Heart right ventricle (tissue), 16 donors: ENCODE data around the gene PTPRN2. TPM values are rescaled to one million over a fixed set of nuclear protein-coding genes. Genes with fewer than 3 reads are reported as not detected.

ENCODE experiments used
- ATAC-seq, 8 donors: fragments of 200-7000 bp; cut with Tn5 transposase; one replicate each; pipeline ENCODE4 v1.9.1; 2020; ENCODE audit warnings: mild to moderate bottlenecking in 8 of 8, moderate library complexity in 8 of 8, moderate number of reproducible peaks in 1 of 8
- DNase-seq, 2 donors: peaks; one replicate each; pipeline ENCODE4 v3.0.0-alpha.2; 2020
- H3K27ac ChIP-seq, 10 donors: fragments of 200-600 bp; sonication (generic) in 2 of 10; one replicate each; pipeline versions ENCODE4 v1.5.0 to v1.8.0; 2020 to 2022; ENCODE audit warnings: mild to moderate bottlenecking in 3 of 10
- H3K27me3 ChIP-seq, 7 donors: fragments of 200-600 bp; one replicate each; pipeline ENCODE4 v1.8.0; 2021 to 2022; ENCODE audit warnings: mild to moderate bottlenecking in 2 of 7
- H3K36me3 ChIP-seq, 9 donors: fragments of 200-600 bp; sonication (generic) in 1 of 9; one replicate each; pipeline versions ENCODE4 v1.5.0 to v1.8.0; 2020 to 2022; ENCODE audit warnings: mild to moderate bottlenecking in 2 of 9
- H3K4me1 ChIP-seq, 9 donors: fragments of 200-600 bp; sonication (generic) in 1 of 9; one replicate each; pipeline versions ENCODE4 v1.5.0 to v1.8.0; 2020 to 2022; ENCODE audit warnings: mild to moderate bottlenecking in 4 of 9
- H3K4me3 ChIP-seq, 10 donors: fragments of 200-600 bp; sonication (generic) in 2 of 10; one replicate each; pipeline versions ENCODE4 v1.5.0 to v1.8.0; 2020 to 2022; ENCODE audit warnings: mild to moderate bottlenecking in 7 of 10, moderate library complexity in 2 of 10
- H3K9me3 ChIP-seq, 11 donors: fragments of 200-600 bp in 10 of 11; sonication (generic) in 2 of 11; one replicate each; pipeline versions ENCODE4 v1.5.0 to v1.8.0; 2013 to 2022; ENCODE audit warnings: mild to moderate bottlenecking in 2 of 11, control low read depth in 1 of 11, moderate library complexity in 1 of 11
- WGBS, 2 donors: extraction: QIAGEN DNeasy Blood & Tissue Kit; methylation state at CpG; one replicate each; pipeline ENCODE4 v1.1.7; 2013; ENCODE audit warnings: inconsistent platforms in 1 of 2; 5-methylcytosine and 5-hydroxymethylcytosine counted together
- intact Hi-C, 10 donors: fragments of 100-400 bp; cut with DNase I; formaldehyde crosslinking; loops; one replicate each; pipeline versions ENCODE4 v1.11.1 to v1.14.2; 2022
- polyA plus RNA-seq, 2 donors: library from polyadenylated mRNA; stranded (reverse); fragments of 200-250 nt; gene quantifications; one replicate each; pipeline ENCODE4 v1.2.3, GENCODE V29; 2013
- total RNA-seq, 10 donors: library from RNA; stranded (reverse); fragmentation: NEBNext Ultra II Directional in 3 of 10; extraction: Animal tissue kit (Norgen Biotek cat#: 25700) in 3 of 10; gene quantifications; one replicate each; pipeline versions ENCODE4 v1.2.1 to v1.2.4, GENCODE V29; 2021 to 2023
- TF ChIP-seq, protein P1 (sequence below), 9 donors: fragments of 200-600 bp; sonication (generic) in 2 of 9; IDR thresholded peaks; one replicate each; pipeline versions ENCODE4 v1.5.0 to v1.8.0; 2021 to 2022; ENCODE audit warnings: antibody characterized with exemption in 9 of 9, mild to moderate bottlenecking in 5 of 9, moderate library complexity in 1 of 9
- donor health status: Arrhythmogenic right ventricular cardiomyopathy.
- donor health status: ischemic (EF 13 %, LVEDD 7.1; RV severe dilation, severe dysfunction).
- donor health status: healthy with polysubstance abuse.
- donor health status: DM: no; HTN: yes; CAD: no.
- donor health status: DM: no; HTN: no; CAD: no.
- donor health status: ischemic (EF 25% LVEDD 6.9; RV normal size, moderate dysfunction).
- donor health status: ischemic (EF 25% LVEDD 5.7; RV mildly dilated, moderate dysfunction).
- donor health status: healthy.
- donor health status: DM: yes; HTN: yes; CAD: no.
- donor health status: Ischemic cardiomyopathy.
- donor health status: ischemic (EF 35%, LVEDD 5.7; RV mildly dilated, moderate dysfunction).
- donor health status: nonischemic (EF 11% LVEDD 7.7; RV severe dilation, severe dysfunction).
- donor health status: DM: yes; HTN: yes; CAD: no.
- donor health status: PGD.
- donor health status: ischemic (EF 29% LVEDD 5.4; RV normal size, mild dysfunction).
- donor health status: nonischemic (EF 23%, LVEDD 6.1; RV moderate dilation, normal function).

The PTPRN2 gene
- total and polyA plus RNA-seq, 12 donors = 0.82 to 1.8 (median 1.3) TPM

DNA sequence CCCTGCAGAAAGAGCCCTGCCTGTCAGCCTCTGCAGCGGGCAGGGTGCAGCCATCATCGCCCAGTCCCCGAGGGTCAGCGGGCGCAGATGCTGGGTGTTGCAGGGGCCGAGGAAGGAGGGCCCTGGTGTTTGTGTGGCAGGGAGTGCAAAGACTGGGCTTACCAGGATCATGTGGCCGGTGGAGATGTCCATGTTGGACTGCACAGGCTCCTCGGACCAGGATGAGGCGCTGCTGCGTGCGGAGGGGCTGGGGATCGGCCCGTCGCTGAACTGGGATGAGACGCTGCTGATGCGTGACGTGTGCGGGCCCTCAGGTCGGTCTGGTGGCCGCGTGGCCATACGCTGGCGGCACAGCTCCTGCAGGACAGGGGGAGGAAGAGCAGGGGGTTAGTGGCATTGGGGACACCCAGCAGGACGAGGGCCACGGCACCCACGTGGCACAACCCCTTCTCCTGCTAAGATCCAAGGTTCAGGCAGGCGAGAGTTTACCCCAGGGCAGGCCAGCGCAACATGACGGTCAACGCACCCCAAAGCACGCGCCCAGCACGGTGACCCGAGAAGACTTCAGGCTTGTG, 931.3 kb downstream of the PTPRN2 start:
- no peak for ATAC-seq
- intact Hi-C loops = no loop called here

DNA sequence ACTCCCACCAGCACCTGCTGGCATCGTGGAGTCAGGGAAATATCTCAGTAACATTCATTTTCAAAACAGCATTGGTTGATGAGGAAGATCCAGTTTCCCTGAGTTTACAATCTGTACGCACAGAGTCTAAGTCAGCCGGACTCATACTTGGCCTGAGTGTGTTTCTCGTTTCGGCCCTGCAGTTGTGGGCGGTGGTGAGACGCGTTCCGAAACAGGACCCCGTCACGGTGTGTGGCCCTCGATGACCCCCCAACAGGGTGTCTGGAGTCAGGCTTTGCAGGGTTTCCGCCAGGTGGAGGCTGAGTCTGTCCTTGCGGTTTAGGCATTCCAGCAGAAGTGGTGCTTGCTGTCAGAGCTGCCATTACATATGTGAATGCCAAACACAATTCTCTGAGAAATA, 933.3 kb downstream of the PTPRN2 start:
- H3K27me3 ChIP-seq = peaks cover 0 to 15% (median 4%) of the 10 kb centered on the region in 7 donors
- TF ChIP-seq, protein P1, sequence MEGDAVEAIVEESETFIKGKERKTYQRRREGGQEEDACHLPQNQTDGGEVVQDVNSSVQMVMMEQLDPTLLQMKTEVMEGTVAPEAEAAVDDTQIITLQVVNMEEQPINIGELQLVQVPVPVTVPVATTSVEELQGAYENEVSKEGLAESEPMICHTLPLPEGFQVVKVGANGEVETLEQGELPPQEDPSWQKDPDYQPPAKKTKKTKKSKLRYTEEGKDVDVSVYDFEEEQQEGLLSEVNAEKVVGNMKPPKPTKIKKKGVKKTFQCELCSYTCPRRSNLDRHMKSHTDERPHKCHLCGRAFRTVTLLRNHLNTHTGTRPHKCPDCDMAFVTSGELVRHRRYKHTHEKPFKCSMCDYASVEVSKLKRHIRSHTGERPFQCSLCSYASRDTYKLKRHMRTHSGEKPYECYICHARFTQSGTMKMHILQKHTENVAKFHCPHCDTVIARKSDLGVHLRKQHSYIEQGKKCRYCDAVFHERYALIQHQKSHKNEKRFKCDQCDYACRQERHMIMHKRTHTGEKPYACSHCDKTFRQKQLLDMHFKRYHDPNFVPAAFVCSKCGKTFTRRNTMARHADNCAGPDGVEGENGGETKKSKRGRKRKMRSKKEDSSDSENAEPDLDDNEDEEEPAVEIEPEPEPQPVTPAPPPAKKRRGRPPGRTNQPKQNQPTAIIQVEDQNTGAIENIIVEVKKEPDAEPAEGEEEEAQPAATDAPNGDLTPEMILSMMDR (IDR thresholded peaks at IDR 0.05) = no peak
- no peak for ATAC-seq
- 81 to 86% methylated on average over 14 of the region's 14 CpGs for WGBS, 2 donors
- intact Hi-C loops = no loop called here
- no peaks in the 10 kb centered on the region for H3K36me3 ChIP-seq
- H3K9me3 ChIP-seq = no peaks in the 10 kb centered on the region
- no peak overlapping the region for H3K4me3 ChIP-seq
- no peak overlapping the region for H3K27ac ChIP-seq
- no peaks in the 10 kb centered on the region for H3K4me1 ChIP-seq
- DNase-seq = no peak

More for the DNA sequence above, 931.3 kb downstream of the PTPRN2 start:
- H3K4me3 ChIP-seq = no peak overlapping the region
- no peaks in the 10 kb centered on the region for H3K4me1 ChIP-seq
- 93 to 94% methylated on average over 34 of the region's 34 CpGs for WGBS, 2 donors
- H3K36me3 ChIP-seq = no peaks in the 10 kb centered on the region
- no peak overlapping the region for H3K27ac ChIP-seq
- DNase-seq = no peak
- TF ChIP-seq, protein P1 (IDR thresholded peaks at IDR 0.05) = no peak
- H3K27me3 ChIP-seq = peaks cover 0 to 22% (median 9%) of the 10 kb centered on the region in 7 donors
- H3K9me3 ChIP-seq = no peaks in the 10 kb centered on the region

DNA sequence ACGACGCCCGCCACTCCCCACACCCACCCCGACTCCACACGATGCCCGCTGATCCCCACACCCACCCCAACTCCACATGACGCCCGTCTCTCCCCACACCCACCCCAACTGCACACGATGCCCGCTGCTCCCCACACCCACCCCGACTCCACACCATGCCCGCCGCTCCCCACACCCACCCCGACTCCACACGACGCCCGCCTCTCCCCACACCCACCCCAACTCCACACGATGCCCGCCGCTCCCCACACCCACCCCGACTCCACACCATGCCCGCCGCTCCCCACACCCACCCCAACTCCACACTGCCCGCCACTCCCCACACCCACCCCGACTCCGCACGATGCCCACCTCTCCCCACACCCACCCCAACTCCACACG, 933.8 kb downstream of the PTPRN2 start:
- Histone ChIP-seq H3K36me3 (no peaks in the 10 kb centered on the region), H3K27me3 (peaks cover 0 to 12% (median 3%) of the 10 kb centered on the region in 7 donors), H3K27ac (no peak overlapping the region), H3K9me3 (no peaks in the 10 kb centered on the region), H3K4me1 (no peaks in the 10 kb centered on the region), H3K4me3 (no peak overlapping the region)
- DNase-seq (no peak), ATAC-seq (no peak)
- intact Hi-C loops = no loop called here
- 93 to 100% methylated on average over 3 to 21 of the region's 28 CpGs for WGBS, 2 donors
- TF ChIP-seq, protein P1 (IDR thresholded peaks at IDR 0.05) = no peak

DNA sequence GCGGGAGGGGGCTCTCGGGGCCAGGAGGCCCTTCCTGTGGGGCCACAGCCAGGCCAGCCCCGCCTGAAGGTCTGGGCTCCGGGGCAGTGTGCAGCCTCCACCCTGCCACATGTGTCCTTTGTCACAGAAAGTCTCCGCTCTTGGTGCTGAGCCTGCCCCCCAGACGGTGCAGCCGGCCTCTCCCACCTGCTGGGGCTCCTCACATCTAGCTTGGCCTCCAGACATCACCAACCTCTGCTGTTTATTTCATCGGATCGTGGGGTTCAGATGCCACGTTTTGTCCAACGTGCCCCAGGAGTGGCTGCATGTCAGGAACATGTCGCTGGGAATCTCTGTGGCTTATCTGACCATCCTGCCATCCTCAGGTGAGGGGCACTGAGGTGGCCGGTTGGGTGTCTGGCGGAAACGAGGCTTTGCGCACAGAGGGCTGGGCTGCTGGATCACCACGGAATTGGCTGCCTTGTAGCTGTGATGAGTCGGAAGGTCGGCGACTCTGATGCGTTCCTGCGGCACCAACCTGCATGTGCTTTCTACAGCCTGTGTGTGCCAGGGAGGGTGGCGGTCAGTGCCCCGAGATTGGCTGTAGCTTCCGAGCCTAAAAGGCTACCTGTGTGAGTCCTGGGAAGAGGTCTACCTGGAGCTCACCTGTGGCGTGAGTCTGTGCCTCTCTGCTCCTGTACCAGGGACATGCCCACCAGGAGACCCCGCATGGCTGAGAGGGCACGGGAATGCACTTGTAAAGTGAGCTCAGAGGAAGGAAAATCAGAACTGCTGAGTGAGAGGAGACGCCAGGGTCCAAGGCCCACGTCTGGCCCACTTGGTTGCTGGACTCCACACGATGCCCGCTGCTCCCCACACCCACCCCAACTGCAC, 934.4 kb downstream of the PTPRN2 start:
- WGBS, 2 donors = 85% methylated on average over 32 of the region's 32 CpGs
- DNase-seq (no peak), ATAC-seq (no peak)
- Histone ChIP-seq H3K4me1 (no peaks in the 10 kb centered on the region), H3K36me3 (no peaks in the 10 kb centered on the region), H3K4me3 (no peak overlapping the region), H3K9me3 (no peaks in the 10 kb centered on the region), H3K27ac (no peak overlapping the region), H3K27me3 (peaks cover 0 to 6% (median 0%) of the 10 kb centered on the region in 7 donors)
- intact Hi-C loops = no loop called here
- TF ChIP-seq, protein P1 (IDR thresholded peaks at IDR 0.05) = no peak
